ENCODE measurements around the gene COMT. TPM values are rescaled to one million over a fixed set of nuclear protein-coding genes. Genes with fewer than 3 reads are reported as not detected.

Gene COMT
- total and polyA plus RNA-seq, 9 of the 15 experiments (the other 6 are each of a cell fraction or from before 2014, with no cell fraction given): 12.5 to 351 (median 155) TPM

DNA sequence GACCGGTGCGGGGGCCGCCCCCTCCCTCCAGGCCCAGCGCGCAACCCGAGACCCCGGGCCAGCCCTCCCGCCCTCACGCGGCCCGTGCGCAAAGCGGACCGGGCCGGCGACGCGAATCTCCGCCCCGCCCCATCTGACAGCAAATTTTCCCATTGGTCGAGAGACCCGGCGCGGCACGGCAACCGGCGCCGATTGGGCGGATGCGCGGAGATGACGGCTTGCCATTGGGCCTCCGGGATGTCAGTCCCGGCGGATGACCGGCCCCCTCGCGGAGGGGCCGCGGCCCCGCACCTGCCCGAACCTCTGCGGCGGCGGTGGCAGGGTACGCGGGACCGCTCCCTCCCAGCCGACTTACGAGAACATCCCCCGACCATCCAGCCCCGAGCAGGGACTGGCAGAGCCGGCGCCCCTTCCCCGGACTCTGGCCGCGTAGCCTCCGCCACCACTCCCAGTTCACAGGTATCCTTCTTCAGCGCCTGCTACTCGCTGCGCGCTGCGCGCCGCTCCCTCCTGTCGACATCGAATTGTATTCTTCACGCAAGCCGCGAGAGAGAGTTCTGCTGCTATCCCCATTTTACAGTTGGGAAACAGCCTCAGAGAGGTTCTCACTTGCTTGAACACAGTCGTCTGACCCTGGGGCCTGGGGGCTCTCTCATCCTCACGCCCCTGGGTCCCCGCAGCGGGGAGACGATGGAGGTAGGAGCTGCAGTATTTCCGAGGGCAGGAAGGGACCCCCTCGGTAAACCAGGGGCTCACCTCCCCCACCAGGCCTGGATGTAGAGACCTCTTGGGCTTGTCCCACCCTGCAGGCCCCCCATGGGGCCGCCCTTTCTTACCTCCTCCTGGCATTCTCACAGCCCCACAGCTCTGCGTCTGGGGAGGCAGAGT lies 75.4 kb downstream of the COMT start, which contains the start of gene ARVCF (continued):
- TF ChIP-seq, protein P1, sequence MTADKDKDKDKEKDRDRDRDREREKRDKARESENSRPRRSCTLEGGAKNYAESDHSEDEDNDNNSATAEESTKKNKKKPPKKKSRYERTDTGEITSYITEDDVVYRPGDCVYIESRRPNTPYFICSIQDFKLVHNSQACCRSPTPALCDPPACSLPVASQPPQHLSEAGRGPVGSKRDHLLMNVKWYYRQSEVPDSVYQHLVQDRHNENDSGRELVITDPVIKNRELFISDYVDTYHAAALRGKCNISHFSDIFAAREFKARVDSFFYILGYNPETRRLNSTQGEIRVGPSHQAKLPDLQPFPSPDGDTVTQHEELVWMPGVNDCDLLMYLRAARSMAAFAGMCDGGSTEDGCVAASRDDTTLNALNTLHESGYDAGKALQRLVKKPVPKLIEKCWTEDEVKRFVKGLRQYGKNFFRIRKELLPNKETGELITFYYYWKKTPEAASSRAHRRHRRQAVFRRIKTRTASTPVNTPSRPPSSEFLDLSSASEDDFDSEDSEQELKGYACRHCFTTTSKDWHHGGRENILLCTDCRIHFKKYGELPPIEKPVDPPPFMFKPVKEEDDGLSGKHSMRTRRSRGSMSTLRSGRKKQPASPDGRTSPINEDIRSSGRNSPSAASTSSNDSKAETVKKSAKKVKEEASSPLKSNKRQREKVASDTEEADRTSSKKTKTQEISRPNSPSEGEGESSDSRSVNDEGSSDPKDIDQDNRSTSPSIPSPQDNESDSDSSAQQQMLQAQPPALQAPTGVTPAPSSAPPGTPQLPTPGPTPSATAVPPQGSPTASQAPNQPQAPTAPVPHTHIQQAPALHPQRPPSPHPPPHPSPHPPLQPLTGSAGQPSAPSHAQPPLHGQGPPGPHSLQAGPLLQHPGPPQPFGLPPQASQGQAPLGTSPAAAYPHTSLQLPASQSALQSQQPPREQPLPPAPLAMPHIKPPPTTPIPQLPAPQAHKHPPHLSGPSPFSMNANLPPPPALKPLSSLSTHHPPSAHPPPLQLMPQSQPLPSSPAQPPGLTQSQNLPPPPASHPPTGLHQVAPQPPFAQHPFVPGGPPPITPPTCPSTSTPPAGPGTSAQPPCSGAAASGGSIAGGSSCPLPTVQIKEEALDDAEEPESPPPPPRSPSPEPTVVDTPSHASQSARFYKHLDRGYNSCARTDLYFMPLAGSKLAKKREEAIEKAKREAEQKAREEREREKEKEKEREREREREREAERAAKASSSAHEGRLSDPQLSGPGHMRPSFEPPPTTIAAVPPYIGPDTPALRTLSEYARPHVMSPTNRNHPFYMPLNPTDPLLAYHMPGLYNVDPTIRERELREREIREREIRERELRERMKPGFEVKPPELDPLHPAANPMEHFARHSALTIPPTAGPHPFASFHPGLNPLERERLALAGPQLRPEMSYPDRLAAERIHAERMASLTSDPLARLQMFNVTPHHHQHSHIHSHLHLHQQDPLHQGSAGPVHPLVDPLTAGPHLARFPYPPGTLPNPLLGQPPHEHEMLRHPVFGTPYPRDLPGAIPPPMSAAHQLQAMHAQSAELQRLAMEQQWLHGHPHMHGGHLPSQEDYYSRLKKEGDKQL (CRISPR knock-in tag; IDR thresholded peaks at IDR 0.05; ENCODE audit: borderline replicate concordance): no peak
- TF ChIP-seq, protein P2, sequence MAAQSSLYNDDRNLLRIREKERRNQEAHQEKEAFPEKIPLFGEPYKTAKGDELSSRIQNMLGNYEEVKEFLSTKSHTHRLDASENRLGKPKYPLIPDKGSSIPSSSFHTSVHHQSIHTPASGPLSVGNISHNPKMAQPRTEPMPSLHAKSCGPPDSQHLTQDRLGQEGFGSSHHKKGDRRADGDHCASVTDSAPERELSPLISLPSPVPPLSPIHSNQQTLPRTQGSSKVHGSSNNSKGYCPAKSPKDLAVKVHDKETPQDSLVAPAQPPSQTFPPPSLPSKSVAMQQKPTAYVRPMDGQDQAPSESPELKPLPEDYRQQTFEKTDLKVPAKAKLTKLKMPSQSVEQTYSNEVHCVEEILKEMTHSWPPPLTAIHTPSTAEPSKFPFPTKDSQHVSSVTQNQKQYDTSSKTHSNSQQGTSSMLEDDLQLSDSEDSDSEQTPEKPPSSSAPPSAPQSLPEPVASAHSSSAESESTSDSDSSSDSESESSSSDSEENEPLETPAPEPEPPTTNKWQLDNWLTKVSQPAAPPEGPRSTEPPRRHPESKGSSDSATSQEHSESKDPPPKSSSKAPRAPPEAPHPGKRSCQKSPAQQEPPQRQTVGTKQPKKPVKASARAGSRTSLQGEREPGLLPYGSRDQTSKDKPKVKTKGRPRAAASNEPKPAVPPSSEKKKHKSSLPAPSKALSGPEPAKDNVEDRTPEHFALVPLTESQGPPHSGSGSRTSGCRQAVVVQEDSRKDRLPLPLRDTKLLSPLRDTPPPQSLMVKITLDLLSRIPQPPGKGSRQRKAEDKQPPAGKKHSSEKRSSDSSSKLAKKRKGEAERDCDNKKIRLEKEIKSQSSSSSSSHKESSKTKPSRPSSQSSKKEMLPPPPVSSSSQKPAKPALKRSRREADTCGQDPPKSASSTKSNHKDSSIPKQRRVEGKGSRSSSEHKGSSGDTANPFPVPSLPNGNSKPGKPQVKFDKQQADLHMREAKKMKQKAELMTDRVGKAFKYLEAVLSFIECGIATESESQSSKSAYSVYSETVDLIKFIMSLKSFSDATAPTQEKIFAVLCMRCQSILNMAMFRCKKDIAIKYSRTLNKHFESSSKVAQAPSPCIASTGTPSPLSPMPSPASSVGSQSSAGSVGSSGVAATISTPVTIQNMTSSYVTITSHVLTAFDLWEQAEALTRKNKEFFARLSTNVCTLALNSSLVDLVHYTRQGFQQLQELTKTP (IDR thresholded peaks at IDR 0.05; ENCODE audit: low read depth in 1 of 2, partially characterized antibody in 2 of 2): no peak
- TF ChIP-seq ZNF239 (CRISPR knock-in tag; IDR thresholded peaks at IDR 0.05) (0 out of 2 replicates have a peak, but pooled peaks have one; percentile 26), ZNF224 (CRISPR knock-in tag; IDR thresholded peaks at IDR 0.05) (no peak), LARP7 (IDR thresholded peaks at IDR 0.05) (no peak), RBM22 (IDR thresholded peaks at IDR 0.05; ENCODE audit: low read depth, low read length, poor library complexity, severe bottlenecking) (no peak), BDP1 (IDR thresholded peaks at IDR 0.05; ENCODE audit: insufficient read depth, insufficient read length) (no peak), MYBL2 (IDR thresholded peaks at IDR 0.05; ENCODE audit: low read depth) (no peak), MYBL2 (CRISPR knock-in tag; IDR thresholded peaks at IDR 0.05; ENCODE audit: borderline replicate concordance) (no peak)
- TF ChIP-seq, protein P3, sequence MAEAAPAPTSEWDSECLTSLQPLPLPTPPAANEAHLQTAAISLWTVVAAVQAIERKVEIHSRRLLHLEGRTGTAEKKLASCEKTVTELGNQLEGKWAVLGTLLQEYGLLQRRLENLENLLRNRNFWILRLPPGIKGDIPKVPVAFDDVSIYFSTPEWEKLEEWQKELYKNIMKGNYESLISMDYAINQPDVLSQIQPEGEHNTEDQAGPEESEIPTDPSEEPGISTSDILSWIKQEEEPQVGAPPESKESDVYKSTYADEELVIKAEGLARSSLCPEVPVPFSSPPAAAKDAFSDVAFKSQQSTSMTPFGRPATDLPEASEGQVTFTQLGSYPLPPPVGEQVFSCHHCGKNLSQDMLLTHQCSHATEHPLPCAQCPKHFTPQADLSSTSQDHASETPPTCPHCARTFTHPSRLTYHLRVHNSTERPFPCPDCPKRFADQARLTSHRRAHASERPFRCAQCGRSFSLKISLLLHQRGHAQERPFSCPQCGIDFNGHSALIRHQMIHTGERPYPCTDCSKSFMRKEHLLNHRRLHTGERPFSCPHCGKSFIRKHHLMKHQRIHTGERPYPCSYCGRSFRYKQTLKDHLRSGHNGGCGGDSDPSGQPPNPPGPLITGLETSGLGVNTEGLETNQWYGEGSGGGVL (CRISPR knock-in tag; IDR thresholded peaks at IDR 0.05): no peak
